Panc1 (cell line): ENCODE data around the gene FAT1.

ENCODE experiments used
- POLR2AphosphoS5 ChIP-seq: IDR thresholded peaks from 2 replicates; pipeline ENCODE4 v1.6.1; 2012; ENCODE audit warnings: mild to moderate bottlenecking, low read depth, low read length, moderate library complexity
- REST ChIP-seq, 2 experiments: IDR thresholded peaks; 2 replicates each; pipeline ENCODE4 v1.6.1; 2011 to 2012; ENCODE audit warnings: low read depth in 2 of 2, control low read depth in 1 of 2, low read length in 1 of 2, mild to moderate bottlenecking in 1 of 2, moderate library complexity in 1 of 2; ENCODE audit not compliant: insufficient read depth in 1 of 2
- SIN3A ChIP-seq: IDR thresholded peaks from 2 replicates; pipeline ENCODE4 v1.6.1; 2012; ENCODE audit warnings: low read depth, mild to moderate bottlenecking, low read length, moderate library complexity, borderline replicate concordance; ENCODE audit not compliant: insufficient read depth
- TCF7L2 ChIP-seq: IDR thresholded peaks from 2 replicates; pipeline ENCODE4 v1.6.1; 2011; ENCODE audit warnings: mild to moderate bottlenecking, low read depth, low read length, inconsistent platforms
- TF ChIP-seq, protein P1 (sequence below): fragments of 450-650 bp; IDR thresholded peaks from 2 replicates; pipeline ENCODE4 v1.5.1; 2017; ENCODE audit warnings: mild to moderate bottlenecking

GRCh38 chr4:186557486-186557885 lies 166.2 kb downstream of the FAT1 start:
- TF ChIP-seq, protein P1, sequence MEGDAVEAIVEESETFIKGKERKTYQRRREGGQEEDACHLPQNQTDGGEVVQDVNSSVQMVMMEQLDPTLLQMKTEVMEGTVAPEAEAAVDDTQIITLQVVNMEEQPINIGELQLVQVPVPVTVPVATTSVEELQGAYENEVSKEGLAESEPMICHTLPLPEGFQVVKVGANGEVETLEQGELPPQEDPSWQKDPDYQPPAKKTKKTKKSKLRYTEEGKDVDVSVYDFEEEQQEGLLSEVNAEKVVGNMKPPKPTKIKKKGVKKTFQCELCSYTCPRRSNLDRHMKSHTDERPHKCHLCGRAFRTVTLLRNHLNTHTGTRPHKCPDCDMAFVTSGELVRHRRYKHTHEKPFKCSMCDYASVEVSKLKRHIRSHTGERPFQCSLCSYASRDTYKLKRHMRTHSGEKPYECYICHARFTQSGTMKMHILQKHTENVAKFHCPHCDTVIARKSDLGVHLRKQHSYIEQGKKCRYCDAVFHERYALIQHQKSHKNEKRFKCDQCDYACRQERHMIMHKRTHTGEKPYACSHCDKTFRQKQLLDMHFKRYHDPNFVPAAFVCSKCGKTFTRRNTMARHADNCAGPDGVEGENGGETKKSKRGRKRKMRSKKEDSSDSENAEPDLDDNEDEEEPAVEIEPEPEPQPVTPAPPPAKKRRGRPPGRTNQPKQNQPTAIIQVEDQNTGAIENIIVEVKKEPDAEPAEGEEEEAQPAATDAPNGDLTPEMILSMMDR, result no peak
- no peak for TF ChIP-seq POLR2AphosphoS5
- no peak for TF ChIP-seq REST (IDR thresholded peaks at IDR 0.05; ENCODE audit: insufficient read depth in 1 of 2, low read depth in 2 of 2, low read length in 1 of 2)
- TF ChIP-seq TCF7L2, result no peak
- TF ChIP-seq SIN3A, result no peak
